ENCODE data around the gene JOSD2.

Gene JOSD2

GRCh38 chr19:50465000-50465399 is 46.0 kb downstream of the JOSD2 start:
- TF ChIP-seq CTCF (IDR thresholded peaks at IDR 0.05; ENCODE audit: insufficient read depth, missing control alignments), result no peak

GRCh38 chr19:50464348-50464747 is 46.6 kb downstream of the JOSD2 start:
- no peak for FAIRE-seq

More at GRCh38 chr19:50465000-50465399, 46.0 kb downstream of the JOSD2 start:
- FAIRE-seq (no peak), DNase-seq (ENCODE audit: insufficient read length, low spot score) (no peak)

GRCh38 chr19:50462970-50463369 is 48.0 kb downstream of the JOSD2 start:
- DNase-seq (ENCODE audit: insufficient read length, low spot score) (no peak), FAIRE-seq (no peak)
- TF ChIP-seq CTCF (IDR thresholded peaks at IDR 0.05; ENCODE audit: insufficient read depth, missing control alignments), result no peak

More at GRCh38 chr19:50464348-50464747, 46.6 kb downstream of the JOSD2 start:
- no peak for TF ChIP-seq CTCF (IDR thresholded peaks at IDR 0.05; ENCODE audit: insufficient read depth, missing control alignments)
- no peak for DNase-seq (ENCODE audit: insufficient read length, low spot score)

- no peak for FAIRE-seq
- peak; percentile 94 for DNase-seq (ENCODE audit: insufficient read length, low spot score)
- TF ChIP-seq CTCF (IDR thresholded peaks at IDR 0.05; ENCODE audit: insufficient read depth, missing control alignments), result peak; percentile 72
Measured at GRCh38 chr19:50461066-50461875, 49.7 kb downstream of the JOSD2 start.

GRCh38 chr19:50460161-50460765 is 50.7 kb downstream of the JOSD2 start:
- no peak for TF ChIP-seq CTCF (IDR thresholded peaks at IDR 0.05; ENCODE audit: insufficient read depth, missing control alignments)
- FAIRE-seq, result no peak
- no peak for DNase-seq (ENCODE audit: insufficient read length, low spot score)

GRCh38 chr19:50459638-50460037 is 51.4 kb downstream of the JOSD2 start:
- no peak for DNase-seq (ENCODE audit: insufficient read length, low spot score)
- TF ChIP-seq CTCF (IDR thresholded peaks at IDR 0.05; ENCODE audit: insufficient read depth, missing control alignments), result no peak
- no peak for FAIRE-seq

GRCh38 chr19:50459067-50459456 is 51.9 kb downstream of the JOSD2 start:
- DNase-seq (ENCODE audit: insufficient read length, low spot score), result no peak
- no peak for FAIRE-seq
- TF ChIP-seq CTCF (IDR thresholded peaks at IDR 0.05; ENCODE audit: insufficient read depth, missing control alignments), result no peak

All from D721Med (cell line).